SK-N-MC (cell line): ENCODE results near the gene VWC2L.

ENCODE experiments used
- EZH2 ChIP-seq: fragments of 200-600 bp; sonication (generic); IDR thresholded peaks from one replicate; pipeline ENCODE4 v1.6.1; 2017; ENCODE audit warnings: antibody characterized with exemption
- FOXP2 ChIP-seq: optimal IDR thresholded peaks from 2 replicates; pipeline ENCODE3; 2011; ENCODE audit warnings: mild to moderate bottlenecking, moderate library complexity; ENCODE audit not compliant: insufficient read depth; ENCODE audit errors: extremely low read length, control extremely low read depth
- POLR2AphosphoS5 ChIP-seq: IDR thresholded peaks from 2 replicates; pipeline ENCODE4 v1.6.1; 2012; ENCODE audit warnings: mild to moderate bottlenecking, low read depth, low read length, borderline replicate concordance

DNA sequence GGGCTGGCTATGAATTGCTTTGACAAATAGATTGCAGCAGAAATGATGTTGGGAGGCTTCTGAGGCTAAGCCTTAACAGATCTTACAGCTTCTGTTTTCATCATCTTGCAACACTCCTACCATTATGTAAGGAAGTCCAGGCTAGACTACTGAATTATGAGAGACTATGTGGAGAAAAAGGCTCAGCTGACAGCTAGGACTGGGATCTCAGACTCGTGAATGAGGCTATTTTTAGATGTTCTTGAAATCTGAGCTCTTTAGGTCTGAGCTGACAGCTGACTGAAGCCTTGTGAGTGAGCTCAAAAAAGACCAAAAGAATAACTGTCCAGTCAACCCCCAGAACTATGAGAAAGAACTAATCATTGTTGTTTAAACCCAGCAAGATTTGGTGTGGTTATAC is 70.3 kb downstream of the VWC2L start:
- no peak for TF ChIP-seq POLR2AphosphoS5
- no peak for TF ChIP-seq EZH2
- TF ChIP-seq FOXP2 = no peak
